Stomach (tissue), 9 donors: ENCODE results near the gene CELF4. TPM values are rescaled to one million over a fixed set of nuclear protein-coding genes. Genes with fewer than 3 reads are reported as not detected.

Source experiments
- DNase-seq, 2 donors: peaks; one replicate each; pipeline versions ENCODE4 v3.0.0 to v3.0.0-alpha.2; 2013 to 2019
- H3K27ac ChIP-seq, 5 donors: fragments of 200-600 bp in 4 of 5; sonication (generic) in 4 of 5; one replicate each; pipeline ENCODE4 v1.5.1; 2013 to 2019; ENCODE audit warnings: mild to moderate bottlenecking in 1 of 5, moderate library complexity in 1 of 5
- H3K27me3 ChIP-seq, 3 donors: fragments of 200-600 bp; sonication (generic); one replicate each; pipeline ENCODE4 v1.5.1; 2017 to 2019; ENCODE audit warnings: mixed run types in 1 of 3
- H3K36me3 ChIP-seq, 4 donors: fragments of 200-600 bp; sonication (generic); 1 replicate in 3 of 4; 2 replicates in 1 of 4; pipeline ENCODE4 v1.5.1; 2016 to 2019
- H3K4me1 ChIP-seq, 4 donors: fragments of 200-600 bp; sonication (generic); one replicate each; pipeline ENCODE4 v1.5.1; 2016 to 2019
- H3K4me3 ChIP-seq, 4 donors: fragments of 200-600 bp; sonication (generic) in 3 of 4; one replicate each; pipeline ENCODE4 v1.5.1; 2016 to 2019; ENCODE audit warnings: mild to moderate bottlenecking in 1 of 4
- H3K9me3 ChIP-seq, 4 donors: fragments of 200-600 bp; sonication (generic); one replicate each; pipeline ENCODE4 v1.5.1; 2016 to 2019
- CTCF ChIP-seq, 7 experiments: fragments of 450-650 bp in 4 of 7; fragments of 200-600 bp in 3 of 7; sonication (generic) in 3 of 7; IDR thresholded peaks; one replicate each; pipeline ENCODE4 v1.5.1; 2016 to 2019; ENCODE audit warnings: antibody characterized with exemption in 7 of 7, control low read depth in 2 of 7, mild to moderate bottlenecking in 1 of 7
- EP300 ChIP-seq: sonication (generic); formaldehyde crosslinking; IDR thresholded peaks from one replicate; pipeline ENCODE4 v1.6.1; 2017; ENCODE audit warnings: antibody characterized with exemption
- POLR2A ChIP-seq, 4 donors: fragments of 450-650 bp; IDR thresholded peaks; one replicate each; pipeline ENCODE4 v1.6.1; 2016; ENCODE audit warnings: antibody characterized with exemption in 4 of 4, control low read depth in 2 of 4, mild to moderate bottlenecking in 1 of 4, moderate library complexity in 1 of 4
- POLR2AphosphoS5 ChIP-seq, 3 donors: sonication (generic); formaldehyde crosslinking; IDR thresholded peaks; one replicate each; pipeline ENCODE4 v1.6.1; 2016; ENCODE audit warnings: antibody characterized with exemption in 3 of 3
- WGBS, 5 donors: extraction: QIAGEN DNeasy Blood & Tissue Kit in 3 of 5; methylation state at CpG; one replicate each; pipeline versions ENCODE4 v1.1.5 to v1.1.7; 2013 to 2018; 5-methylcytosine and 5-hydroxymethylcytosine counted together
- intact Hi-C: fragments of 100-400 bp; cut with DNase I; formaldehyde crosslinking; loops from one replicate; pipeline ENCODE4 v1.15.1; 2023; ENCODE audit warnings: low total_unique reads
- polyA plus RNA-seq, 3 donors: library from polyadenylated mRNA; stranded (reverse); fragments of 200-250 nt; gene quantifications; one replicate each; pipeline ENCODE4 v1.2.3, GENCODE V29; 2013
- total RNA-seq, 5 donors: library from RNA; depleted of rRNA; stranded (reverse); fragments of >200 nt; gene quantifications; one replicate each; pipeline versions ENCODE4 v1.1.0 to v1.2.3, GENCODE V29; 2014 to 2016
- donor health status: healthy with polysubstance abuse.
- donor health status: Bipolar disorder and iron deficiency.
- donor health status: healthy.

Gene CELF4
- total and polyA plus RNA-seq, 8 donors = 0.93 to 2.4 (median 1.8) TPM; not detected in 2

DNA sequence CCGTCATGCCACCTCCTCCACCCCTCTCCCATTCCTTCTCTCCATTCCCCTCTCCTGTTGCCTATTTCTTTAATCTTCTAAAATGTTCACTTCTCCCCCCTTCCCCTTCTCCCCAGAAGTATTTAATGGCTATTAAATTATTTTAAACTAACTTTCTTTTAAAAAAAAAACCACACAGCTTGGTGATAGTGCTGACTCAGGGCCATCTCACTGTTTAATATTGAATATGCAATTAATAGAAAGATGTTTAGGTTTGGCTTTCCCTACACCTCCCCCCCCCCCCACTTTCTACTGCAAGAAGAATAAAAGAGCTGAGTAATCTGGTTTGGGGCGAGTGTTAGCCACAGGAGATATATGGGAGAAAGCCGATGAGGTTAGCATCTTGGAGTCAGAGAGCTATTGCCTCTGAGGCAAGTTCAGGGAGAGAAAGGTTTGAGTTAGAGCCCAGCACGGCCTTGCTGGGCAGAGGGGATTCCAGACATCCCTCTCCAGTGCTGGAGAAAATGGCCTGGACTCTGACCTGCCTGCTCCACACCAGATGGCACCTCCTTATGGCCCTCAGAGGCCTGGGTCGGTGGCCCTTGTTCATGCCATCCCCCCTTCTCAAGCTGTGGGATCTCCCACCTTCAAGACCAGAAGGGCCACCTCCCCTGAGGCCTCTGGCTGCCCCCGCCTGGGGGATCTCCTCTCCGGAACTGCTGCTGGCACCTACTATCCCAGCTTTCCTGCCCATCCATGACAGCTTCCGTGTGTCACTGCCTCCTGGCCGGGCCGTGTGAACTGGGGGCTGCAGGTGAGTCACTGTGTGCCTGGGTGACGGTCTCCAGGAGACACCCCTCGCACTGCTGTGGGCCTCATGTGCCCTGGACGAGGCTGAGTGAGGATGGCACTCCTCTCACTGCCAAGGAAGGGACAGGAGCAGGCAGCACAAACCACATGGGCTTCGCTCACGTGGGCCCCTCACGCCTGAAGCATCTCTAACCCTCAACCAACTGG lies 246.9 kb downstream of the CELF4 start:
- H3K4me1 ChIP-seq = no peaks in the 10 kb centered on the region
- H3K4me3 ChIP-seq = no peak overlapping the region
- DNase-seq = no peak
- H3K9me3 ChIP-seq = no peaks in the 10 kb centered on the region
- TF ChIP-seq POLR2A (IDR thresholded peaks at IDR 0.05) = no peak
- TF ChIP-seq EP300 = no peak
- H3K27me3 ChIP-seq = peaks cover 0 to 38% (median 0%) of the 10 kb centered on the region in 3 donors
- no peaks in the 10 kb centered on the region for H3K36me3 ChIP-seq
- no peak overlapping the region for H3K27ac ChIP-seq
- WGBS, 5 donors = 84 to 90% (median 89%) methylated on average over 5 to 16 of the region's 16 CpGs
- intact Hi-C loops = no loop called here

DNA sequence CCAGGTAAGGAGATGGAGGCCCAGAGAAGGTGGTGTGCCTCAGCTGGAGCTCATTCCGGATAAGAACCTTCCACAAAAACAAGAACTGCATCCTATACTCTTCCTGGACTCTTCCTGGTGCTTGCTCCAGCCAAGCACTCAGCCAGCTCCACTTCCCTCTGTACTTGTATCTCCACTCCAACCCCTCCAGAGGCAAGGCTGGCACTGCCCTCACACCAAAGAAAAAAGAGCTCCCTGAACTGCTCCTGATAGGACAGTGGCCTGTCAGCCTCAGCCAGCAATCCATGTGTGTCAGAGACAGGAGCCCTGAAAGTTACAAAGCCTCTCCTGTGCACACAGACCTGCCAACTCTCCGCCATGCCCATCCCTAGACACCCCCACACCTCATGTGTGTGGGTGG lies 248.1 kb downstream of the CELF4 start:
- WGBS, 5 donors = 82 to 89% (median 87%) methylated on average over 2 of the region's 2 CpGs
- Histone ChIP-seq H3K27ac (no peak overlapping the region), H3K36me3 (no peaks in the 10 kb centered on the region), H3K27me3 (peaks cover 0 to 28% (median 0%) of the 10 kb centered on the region in 3 donors), H3K4me1 (no peaks in the 10 kb centered on the region), H3K4me3 (no peak overlapping the region), H3K9me3 (no peaks in the 10 kb centered on the region)
- DNase-seq = no peak
- intact Hi-C loops = no loop called here
- no peak for TF ChIP-seq POLR2AphosphoS5 (IDR thresholded peaks at IDR 0.05)
- TF ChIP-seq CTCF (IDR thresholded peaks at IDR 0.05) = no peak
- TF ChIP-seq EP300 = no peak
- TF ChIP-seq POLR2A (IDR thresholded peaks at IDR 0.05) = no peak

GRCh38 chr18:37316468-37316867 lies 249.1 kb downstream of the CELF4 start:
- H3K27me3 ChIP-seq = peaks cover 0 to 18% (median 0%) of the 10 kb centered on the region in 3 donors
- intact Hi-C loops = no loop called here
- no peaks in the 10 kb centered on the region for H3K36me3 ChIP-seq
- no peaks in the 10 kb centered on the region for H3K4me1 ChIP-seq
- no peak overlapping the region for H3K27ac ChIP-seq
- TF ChIP-seq CTCF (IDR thresholded peaks at IDR 0.05) = no peak
- TF ChIP-seq POLR2A (IDR thresholded peaks at IDR 0.05) = no peak
- no peak for TF ChIP-seq POLR2AphosphoS5 (IDR thresholded peaks at IDR 0.05)
- TF ChIP-seq EP300 = no peak
- no peaks in the 10 kb centered on the region for H3K9me3 ChIP-seq
- no peak overlapping the region for H3K4me3 ChIP-seq
- no peak for DNase-seq
- 83 to 100% (median 89%) methylated on average over 1 of the region's 1 CpG for WGBS, 5 donors

DNA sequence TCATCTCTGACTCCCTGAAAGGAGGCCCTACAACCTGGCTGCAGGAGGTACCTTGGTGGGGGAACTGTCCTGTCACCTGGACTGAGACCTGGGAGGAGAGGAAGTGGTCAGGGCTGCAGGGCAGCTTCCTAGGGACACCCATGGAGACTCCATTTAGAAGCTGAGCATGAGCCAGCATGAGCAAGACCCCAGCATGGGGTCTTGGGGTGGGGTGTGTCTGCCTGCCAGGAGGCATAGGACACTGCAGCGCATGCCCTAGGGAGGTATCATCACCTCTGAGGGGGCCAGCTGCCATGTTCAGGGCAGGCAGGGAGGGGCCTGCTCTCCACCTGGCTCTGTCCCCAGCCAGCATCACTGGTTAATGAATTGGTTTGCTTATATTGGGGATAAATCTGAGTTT lies 249.7 kb downstream of the CELF4 start:
- Histone ChIP-seq H3K9me3 (no peaks in the 10 kb centered on the region), H3K4me1 (no peaks in the 10 kb centered on the region), H3K27ac (no peak overlapping the region), H3K4me3 (no peak overlapping the region), H3K36me3 (no peaks in the 10 kb centered on the region), H3K27me3 (peaks cover 0 to 12% (median 0%) of the 10 kb centered on the region in 3 donors)
- whole genome bisulfite sequencing, 5 donors = 94 to 100% (median 100%) methylated on average over 1 of the region's 1 CpG
- TF ChIP-seq POLR2AphosphoS5 (IDR thresholded peaks at IDR 0.05) (no peak), EP300 (no peak), CTCF (IDR thresholded peaks at IDR 0.05) (no peak), POLR2A (IDR thresholded peaks at IDR 0.05) (no peak)
- intact Hi-C loops = no loop called here
- no peak for DNase-seq
